HepG2 (cell line): ENCODE data around the gene CRTC2. TPM values are rescaled to one million over a fixed set of nuclear protein-coding genes. Genes with fewer than 3 reads are reported as not detected.

Experiments
- DNMT3B ChIP-seq: conservative IDR thresholded peaks from 2 replicates; pipeline ENCODE4 v1.6.1; 2016; ENCODE audit warnings: missing biosample characterization, control low read depth
- KLF13 ChIP-seq: sonication (generic); formaldehyde crosslinking; IDR thresholded peaks from 2 replicates; pipeline ENCODE4 v1.4.0; 2020; ENCODE audit warnings: mild to moderate bottlenecking, missing genetic modification reagents
- POLR2AphosphoS5 ChIP-seq: IDR thresholded peaks from 2 replicates; pipeline ENCODE4 v1.6.1; 2012; ENCODE audit warnings: low read depth, low read length
- SMYD3 ChIP-seq: sonication (generic); formaldehyde crosslinking; IDR thresholded peaks from 2 replicates; pipeline ENCODE4 v1.8.1; 2023; ENCODE audit warnings: mild to moderate bottlenecking, missing genetic modification reagents
- SNRNP70 ChIP-seq: fragments of 200-400 bp; formaldehyde crosslinking; IDR thresholded peaks from 2 replicates; pipeline ENCODE4 v1.6.1; 2017; ENCODE audit warnings: mild to moderate bottlenecking, low read depth, low read length, moderate library complexity
- SP5 ChIP-seq: IDR thresholded peaks from 2 replicates; pipeline ENCODE4 v1.6.1; 2016; ENCODE audit warnings: low read depth, borderline replicate concordance
- SRY ChIP-seq: sonication (generic); formaldehyde crosslinking; IDR thresholded peaks from 2 replicates; pipeline ENCODE4 v1.8.0; 2022; ENCODE audit warnings: mild to moderate bottlenecking, missing genetic modification reagents
- TBX2 ChIP-seq: sonication (generic); formaldehyde crosslinking; IDR thresholded peaks from 2 replicates; pipeline ENCODE4 v1.5.0; 2020; ENCODE audit warnings: missing genetic modification reagents, mild to moderate bottlenecking, borderline replicate concordance
- THYN1 ChIP-seq: sonication (generic); formaldehyde crosslinking; IDR thresholded peaks from 2 replicates; pipeline ENCODE4 v1.8.1; 2023; ENCODE audit warnings: low read depth, mild to moderate bottlenecking, moderate library complexity, missing genetic modification reagents, borderline replicate concordance
- ZNF510 ChIP-seq: sonication (generic); formaldehyde crosslinking; IDR thresholded peaks from 2 replicates; pipeline ENCODE4 v1.4.0; 2020; ENCODE audit warnings: low read depth, mild to moderate bottlenecking, missing genetic modification reagents
- ZNF546 ChIP-seq: sonication (generic); formaldehyde crosslinking; conservative IDR thresholded peaks from 2 replicates; pipeline ENCODE4 v1.8.1; 2023; ENCODE audit warnings: mild to moderate bottlenecking, missing genetic modification reagents
- ZSCAN22 ChIP-seq: sonication (generic); formaldehyde crosslinking; IDR thresholded peaks from 2 replicates; pipeline ENCODE4 v1.4.0; 2020; ENCODE audit warnings: mild to moderate bottlenecking, missing genetic modification reagents
- polyA plus RNA-seq, 8 experiments: library from polyadenylated mRNA; depleted of rRNA in 3 of 8; stranded (reverse) in 7 of 8; unstranded in 1 of 8; fragments of >200 nt; fragmentation: Illumina TruSeq in 4 of 8; extraction: Trizol in 4 of 8; gene quantifications; 2 replicates each; pipeline versions ENCODE4 v1.2.1 to v1.2.3, GENCODE V29; 2011 to 2016; ENCODE audit warnings: low read depth in 4 of 8, missing spikeins in 1 of 8, mixed read lengths in 1 of 8; ENCODE audit not compliant: insufficient read depth in 1 of 8
- total RNA-seq, 5 experiments: library from RNA; depleted of rRNA; stranded (reverse); fragments of >200 nt; fragmentation: Illumina TruSeq; extraction: Trizol; gene quantifications; 2 replicates each; pipeline ENCODE4 v1.2.3, GENCODE V29; 2016; ENCODE audit warnings: low read depth in 1 of 5
- TF ChIP-seq, protein P1 (sequence below): sonication (generic); formaldehyde crosslinking; IDR thresholded peaks from 2 replicates; pipeline ENCODE4 v1.9.0; 2022; ENCODE audit warnings: missing genetic modification reagents, mild to moderate bottlenecking, borderline replicate concordance
- TF ChIP-seq, protein P2 (sequence below): sonication (generic); formaldehyde crosslinking; IDR thresholded peaks from 2 replicates; pipeline ENCODE4 v1.5.0; 2020; ENCODE audit warnings: mild to moderate bottlenecking, low read depth, missing genetic modification reagents, borderline replicate concordance
- TF ChIP-seq, protein P3 (sequence below): sonication (generic); formaldehyde crosslinking; IDR thresholded peaks from 2 replicates; pipeline ENCODE4 v1.8.1; 2022; ENCODE audit warnings: mild to moderate bottlenecking, missing genetic modification reagents
- TF ChIP-seq, protein P4 (sequence below): sonication (generic); formaldehyde crosslinking; IDR thresholded peaks from 2 replicates; pipeline ENCODE4 v1.4.0; 2020; ENCODE audit warnings: mild to moderate bottlenecking, missing genetic modification reagents
- TF ChIP-seq, protein P5 (sequence below): sonication (generic); formaldehyde crosslinking; conservative IDR thresholded peaks from 2 replicates; pipeline ENCODE4 v1.8.0; 2022; ENCODE audit warnings: low read depth, missing genetic modification reagents
- TF ChIP-seq, protein P6 (sequence below): IDR thresholded peaks from 2 replicates; pipeline ENCODE4 v1.6.1; 2016; ENCODE audit warnings: low read depth, control low read depth

The CRTC2 gene
- total and polyA plus RNA-seq, 2 of the 13 experiments (the other 11 are each of a cell fraction or from before 2014, with no cell fraction given) = 6.1 to 26.7 TPM

DNA sequence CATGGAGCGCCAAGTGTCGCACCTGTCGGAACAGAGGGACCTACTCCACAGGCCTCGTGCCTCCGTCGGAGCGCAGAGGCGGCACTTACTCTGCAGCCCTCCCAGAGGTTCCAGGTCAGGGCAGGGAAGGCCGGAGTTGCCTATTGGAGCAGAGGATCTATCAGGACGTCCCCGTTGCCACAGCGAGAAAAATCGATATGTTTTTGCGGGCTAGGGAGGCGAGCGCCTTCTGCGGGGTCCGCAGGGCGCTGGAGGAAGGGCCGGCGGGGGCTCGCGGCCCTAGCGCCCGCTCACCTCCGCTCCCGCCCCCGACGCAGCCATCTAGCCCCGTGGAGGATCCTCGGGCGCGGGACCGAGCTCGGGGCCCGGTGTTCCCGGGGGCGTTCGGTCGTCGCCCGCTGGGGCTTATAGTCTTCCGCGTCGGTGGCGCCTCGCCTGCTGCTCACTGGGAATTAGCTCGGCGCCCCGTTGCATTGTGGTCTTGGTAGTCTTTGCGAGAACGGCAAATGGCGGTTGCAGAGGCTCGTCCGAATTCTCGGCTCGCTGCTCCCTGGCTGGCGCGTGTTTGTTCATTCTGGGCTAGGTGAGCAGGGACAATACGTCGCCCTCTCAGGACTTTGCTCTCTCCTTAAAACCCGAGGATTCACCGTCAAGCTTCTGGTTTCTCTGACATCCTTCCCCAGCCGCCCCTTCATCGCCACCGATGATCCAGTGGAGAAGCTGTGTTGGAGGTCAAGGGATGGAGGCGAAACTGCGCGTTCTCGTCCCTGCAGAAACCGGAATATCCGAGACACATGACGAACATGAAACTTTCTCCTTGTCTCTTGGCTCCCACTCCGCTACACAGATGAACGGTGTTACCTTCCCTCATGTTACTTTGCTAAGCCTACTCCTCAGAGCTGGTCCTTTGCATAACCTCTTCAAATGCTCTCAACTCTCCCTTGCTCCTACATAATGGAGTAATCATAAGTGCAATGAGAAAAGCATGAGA lies 19.1 kb upstream of the CRTC2 start, which contains the start of gene JTB (continued):
- TF ChIP-seq, protein P1, sequence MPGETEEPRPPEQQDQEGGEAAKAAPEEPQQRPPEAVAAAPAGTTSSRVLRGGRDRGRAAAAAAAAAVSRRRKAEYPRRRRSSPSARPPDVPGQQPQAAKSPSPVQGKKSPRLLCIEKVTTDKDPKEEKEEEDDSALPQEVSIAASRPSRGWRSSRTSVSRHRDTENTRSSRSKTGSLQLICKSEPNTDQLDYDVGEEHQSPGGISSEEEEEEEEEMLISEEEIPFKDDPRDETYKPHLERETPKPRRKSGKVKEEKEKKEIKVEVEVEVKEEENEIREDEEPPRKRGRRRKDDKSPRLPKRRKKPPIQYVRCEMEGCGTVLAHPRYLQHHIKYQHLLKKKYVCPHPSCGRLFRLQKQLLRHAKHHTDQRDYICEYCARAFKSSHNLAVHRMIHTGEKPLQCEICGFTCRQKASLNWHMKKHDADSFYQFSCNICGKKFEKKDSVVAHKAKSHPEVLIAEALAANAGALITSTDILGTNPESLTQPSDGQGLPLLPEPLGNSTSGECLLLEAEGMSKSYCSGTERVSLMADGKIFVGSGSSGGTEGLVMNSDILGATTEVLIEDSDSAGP (CRISPR knock-in tag) = peak; percentile 84
- TF ChIP-seq, protein P2, sequence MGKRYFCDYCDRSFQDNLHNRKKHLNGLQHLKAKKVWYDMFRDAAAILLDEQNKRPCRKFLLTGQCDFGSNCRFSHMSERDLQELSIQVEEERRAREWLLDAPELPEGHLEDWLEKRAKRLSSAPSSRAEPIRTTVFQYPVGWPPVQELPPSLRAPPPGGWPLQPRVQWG (CRISPR knock-in tag) = no peak
- TF ChIP-seq SP5 (no peak), SNRNP70 (no peak), POLR2AphosphoS5 (peak; percentile 79), ZNF546 (CRISPR knock-in tag) (no peak), SMYD3 (CRISPR knock-in tag) (peak; percentile 81), SRY (CRISPR knock-in tag) (0 out of 2 replicates have a peak, but pooled peaks have one; percentile 39), THYN1 (CRISPR knock-in tag) (peak; percentile 83; the same call in 1 of the 2 replicates), TBX2 (CRISPR knock-in tag) (peak; percentile 60; the same call in 1 of the 2 replicates), ZSCAN22 (no peak; the same call in 1 of the 2 replicates), DNMT3B (0 out of 2 replicates have a peak, but pooled peaks have one; percentile 26), ZNF510 (CRISPR knock-in tag) (no peak), KLF13 (peak; percentile 39; the same call in 1 of the 2 replicates)
- TF ChIP-seq, protein P3, sequence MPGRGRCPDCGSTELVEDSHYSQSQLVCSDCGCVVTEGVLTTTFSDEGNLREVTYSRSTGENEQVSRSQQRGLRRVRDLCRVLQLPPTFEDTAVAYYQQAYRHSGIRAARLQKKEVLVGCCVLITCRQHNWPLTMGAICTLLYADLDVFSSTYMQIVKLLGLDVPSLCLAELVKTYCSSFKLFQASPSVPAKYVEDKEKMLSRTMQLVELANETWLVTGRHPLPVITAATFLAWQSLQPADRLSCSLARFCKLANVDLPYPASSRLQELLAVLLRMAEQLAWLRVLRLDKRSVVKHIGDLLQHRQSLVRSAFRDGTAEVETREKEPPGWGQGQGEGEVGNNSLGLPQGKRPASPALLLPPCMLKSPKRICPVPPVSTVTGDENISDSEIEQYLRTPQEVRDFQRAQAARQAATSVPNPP (CRISPR knock-in tag) = peak; percentile 73; the same call in 1 of the 2 replicates
- TF ChIP-seq, protein P4, sequence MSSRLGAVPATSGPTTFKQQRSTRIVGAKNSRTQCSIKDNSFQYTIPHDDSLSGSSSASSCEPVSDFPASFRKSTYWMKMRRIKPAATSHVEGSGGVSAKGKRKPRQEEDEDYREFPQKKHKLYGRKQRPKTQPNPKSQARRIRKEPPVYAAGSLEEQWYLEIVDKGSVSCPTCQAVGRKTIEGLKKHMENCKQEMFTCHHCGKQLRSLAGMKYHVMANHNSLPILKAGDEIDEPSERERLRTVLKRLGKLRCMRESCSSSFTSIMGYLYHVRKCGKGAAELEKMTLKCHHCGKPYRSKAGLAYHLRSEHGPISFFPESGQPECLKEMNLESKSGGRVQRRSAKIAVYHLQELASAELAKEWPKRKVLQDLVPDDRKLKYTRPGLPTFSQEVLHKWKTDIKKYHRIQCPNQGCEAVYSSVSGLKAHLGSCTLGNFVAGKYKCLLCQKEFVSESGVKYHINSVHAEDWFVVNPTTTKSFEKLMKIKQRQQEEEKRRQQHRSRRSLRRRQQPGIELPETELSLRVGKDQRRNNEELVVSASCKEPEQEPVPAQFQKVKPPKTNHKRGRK (CRISPR knock-in tag) = no peak
- TF ChIP-seq, protein P5, sequence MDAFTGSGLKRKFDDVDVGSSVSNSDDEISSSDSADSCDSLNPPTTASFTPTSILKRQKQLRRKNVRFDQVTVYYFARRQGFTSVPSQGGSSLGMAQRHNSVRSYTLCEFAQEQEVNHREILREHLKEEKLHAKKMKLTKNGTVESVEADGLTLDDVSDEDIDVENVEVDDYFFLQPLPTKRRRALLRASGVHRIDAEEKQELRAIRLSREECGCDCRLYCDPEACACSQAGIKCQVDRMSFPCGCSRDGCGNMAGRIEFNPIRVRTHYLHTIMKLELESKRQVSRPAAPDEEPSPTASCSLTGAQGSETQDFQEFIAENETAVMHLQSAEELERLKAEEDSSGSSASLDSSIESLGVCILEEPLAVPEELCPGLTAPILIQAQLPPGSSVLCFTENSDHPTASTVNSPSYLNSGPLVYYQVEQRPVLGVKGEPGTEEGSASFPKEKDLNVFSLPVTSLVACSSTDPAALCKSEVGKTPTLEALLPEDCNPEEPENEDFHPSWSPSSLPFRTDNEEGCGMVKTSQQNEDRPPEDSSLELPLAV (CRISPR knock-in tag) = no peak
- TF ChIP-seq, protein P6, sequence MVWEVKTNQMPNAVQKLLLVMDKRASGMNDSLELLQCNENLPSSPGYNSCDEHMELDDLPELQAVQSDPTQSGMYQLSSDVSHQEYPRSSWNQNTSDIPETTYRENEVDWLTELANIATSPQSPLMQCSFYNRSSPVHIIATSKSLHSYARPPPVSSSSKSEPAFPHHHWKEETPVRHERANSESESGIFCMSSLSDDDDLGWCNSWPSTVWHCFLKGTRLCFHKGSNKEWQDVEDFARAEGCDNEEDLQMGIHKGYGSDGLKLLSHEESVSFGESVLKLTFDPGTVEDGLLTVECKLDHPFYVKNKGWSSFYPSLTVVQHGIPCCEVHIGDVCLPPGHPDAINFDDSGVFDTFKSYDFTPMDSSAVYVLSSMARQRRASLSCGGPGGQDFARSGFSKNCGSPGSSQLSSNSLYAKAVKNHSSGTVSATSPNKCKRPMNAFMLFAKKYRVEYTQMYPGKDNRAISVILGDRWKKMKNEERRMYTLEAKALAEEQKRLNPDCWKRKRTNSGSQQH = peak; percentile 75; the same call in 1 of the 2 replicates
